Type B pancreatic cell (in vitro differentiated cells): ENCODE data around the gene RCC1. TPM values are rescaled to one million over a fixed set of nuclear protein-coding genes. Genes with fewer than 3 reads are reported as not detected.
"Not testable (repeated sequence)": the region's sequence is repeated elsewhere in the genome, so short reads cannot be mapped to it uniquely, and the experiment has no call there.

Experiments used
- DNase-seq: peaks from one replicate; pipeline ENCODE4 v3.0.0; 2021; ENCODE audit warnings: mixed read lengths; ENCODE audit not compliant: unreplicated experiment; ENCODE audit errors: extremely low spot score
- H3K27ac Mint-ChIP-seq: 2 replicates; pipeline ENCODE4 v1.8.0; 2021; ENCODE audit warnings: mild to moderate bottlenecking, mixed read lengths
- H3K27me3 Mint-ChIP-seq: 2 replicates; pipeline ENCODE4 v1.8.0; 2021; ENCODE audit warnings: mixed read lengths
- H3K36me3 Mint-ChIP-seq: 2 replicates; pipeline ENCODE4 v1.8.0; 2021; ENCODE audit warnings: mixed read lengths
- H3K4me1 Mint-ChIP-seq: one replicate; pipeline ENCODE4 v1.8.0; 2021; ENCODE audit warnings: mixed read lengths; ENCODE audit not compliant: unreplicated experiment
- H3K4me3 Mint-ChIP-seq: 2 replicates; pipeline ENCODE4 v1.8.0; 2021; ENCODE audit warnings: mild to moderate bottlenecking, mixed read lengths
- H3K9me3 Mint-ChIP-seq: 2 replicates; pipeline ENCODE4 v1.8.0; 2021; ENCODE audit warnings: mixed read lengths
- CTCF ChIP-seq: fragments of 200-600 bp; sonication (generic); conservative IDR thresholded peaks from 2 replicates; pipeline ENCODE4 v1.5.0; 2021; ENCODE audit warnings: antibody characterized with exemption, mild to moderate bottlenecking
- total RNA-seq: library from RNA; stranded (reverse); gene quantifications from 2 replicates; pipeline ENCODE4 v1.2.1, GENCODE V29; 2021; ENCODE audit warnings: low replicate concordance

Gene RCC1
- total RNA-seq, 1 donor from 2014 or later, result 46.5 TPM

DNA sequence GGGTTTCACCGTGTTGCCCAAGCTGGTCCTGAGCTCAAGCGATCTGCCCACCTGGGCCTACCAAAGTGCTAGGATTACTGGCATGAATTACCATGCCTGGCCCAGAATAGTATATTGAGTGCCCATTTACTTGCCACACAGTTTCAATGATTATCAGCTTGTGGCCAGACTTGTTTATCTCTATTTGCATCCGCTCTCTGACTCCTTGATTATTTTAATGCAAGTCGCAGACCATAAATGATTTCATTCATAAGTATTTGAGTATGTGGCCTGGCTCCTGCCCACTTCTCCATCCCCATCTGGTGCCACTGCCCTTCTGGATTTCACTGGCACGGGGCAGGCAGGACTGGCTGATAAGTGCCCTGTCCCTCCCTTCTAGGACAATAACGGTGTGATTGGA lies 28.8 kb downstream of the RCC1 start:
- Mint-ChIP-seq H3K27me3 (no peaks in the 10 kb centered on the region), H3K36me3 (peaks cover 21% of the 10 kb centered on the region), H3K9me3 (no peaks in the 10 kb centered on the region), H3K4me1 (no peaks in the 10 kb centered on the region), H3K4me3 (no peak overlapping the region), H3K27ac (no peak overlapping the region)
- no peak for TF ChIP-seq CTCF
- DNase-seq, result no peak

- Mint-ChIP-seq H3K4me3 (no peak overlapping the region), H3K27me3 (no peaks in the 10 kb centered on the region), H3K36me3 (peaks cover 21% of the 10 kb centered on the region), H3K4me1 (no peaks in the 10 kb centered on the region), H3K9me3 (no peaks in the 10 kb centered on the region), H3K27ac (no peak overlapping the region)
- TF ChIP-seq CTCF, result no peak
- no peak for DNase-seq
Measured at GRCh38 chr1:28535180-28535579, 29.3 kb downstream of the RCC1 start.

DNA sequence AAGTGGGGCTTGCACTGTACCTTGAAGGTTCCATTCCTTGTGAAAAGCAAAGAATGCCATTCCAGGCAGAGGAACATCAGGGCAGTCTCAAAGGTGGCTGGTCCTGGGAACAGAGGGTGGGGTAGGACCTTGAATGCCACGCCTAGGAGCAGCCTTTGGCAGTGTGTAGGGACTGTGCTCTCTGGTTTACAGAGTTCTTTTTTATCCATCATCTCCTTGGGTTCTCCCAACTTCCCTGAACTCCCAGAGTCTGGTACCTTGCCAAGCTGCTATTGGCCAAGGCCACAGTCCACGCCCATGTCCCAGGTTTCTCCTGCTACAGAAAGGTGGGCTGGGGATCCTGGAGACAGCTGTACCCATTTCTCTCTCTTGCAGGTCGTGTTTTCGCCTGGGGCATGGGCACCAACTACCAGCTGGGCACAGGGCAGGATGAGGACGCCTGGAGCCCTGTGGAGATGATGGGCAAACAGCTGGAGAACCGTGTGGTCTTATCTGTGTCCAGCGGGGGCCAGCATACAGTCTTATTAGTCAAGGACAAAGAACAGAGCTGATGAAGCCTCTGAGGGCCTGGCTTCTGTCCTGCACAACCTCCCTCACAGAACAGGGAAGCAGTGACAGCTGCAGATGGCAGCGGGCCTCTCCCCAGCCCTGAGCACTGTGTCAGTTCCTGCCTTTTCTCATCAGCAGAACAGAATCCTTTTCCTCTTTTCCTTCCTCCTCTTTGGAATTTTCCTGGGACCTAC lies 31.8 kb downstream of the RCC1 start:
- DNase-seq, result no peak
- Mint-ChIP-seq H3K27me3 (no peaks in the 10 kb centered on the region), H3K4me3 (no peak overlapping the region), H3K27ac (no peak overlapping the region), H3K4me1 (no peaks in the 10 kb centered on the region), H3K36me3 (peaks cover 8% of the 10 kb centered on the region), H3K9me3 (no peaks in the 10 kb centered on the region)
- no peak for TF ChIP-seq CTCF

- Mint-ChIP-seq H3K9me3 (no peaks in the 10 kb centered on the region), H3K36me3 (peaks cover 8% of the 10 kb centered on the region), H3K4me3 (no peak overlapping the region), H3K27me3 (no peaks in the 10 kb centered on the region), H3K4me1 (no peaks in the 10 kb centered on the region), H3K27ac (no peak overlapping the region)
- TF ChIP-seq CTCF, result no peak
- no peak for DNase-seq
Measured at GRCh38 chr1:28538286-28538685, 32.4 kb downstream of the RCC1 start.

DNA sequence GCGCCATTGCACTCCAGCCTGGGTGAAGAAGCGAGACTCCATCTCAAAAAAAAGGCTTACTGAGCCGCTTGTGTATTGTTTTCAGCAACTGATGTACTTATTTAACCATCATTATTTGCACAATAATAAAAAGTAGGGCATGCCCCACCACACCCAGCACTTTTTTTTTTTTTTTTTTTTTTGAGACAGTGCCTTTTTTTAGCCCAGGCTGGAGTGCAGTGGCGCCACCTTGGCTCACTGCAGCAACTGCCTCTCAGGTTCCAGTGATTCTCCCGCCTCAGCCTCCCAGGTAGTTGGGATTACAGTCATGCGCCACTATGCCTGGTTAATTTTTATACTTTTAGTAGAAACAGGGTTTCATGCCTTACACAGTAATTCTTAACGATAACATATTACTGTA lies 34.8 kb downstream of the RCC1 start:
- no peaks in the 10 kb centered on the region for H3K9me3 Mint-ChIP-seq
- peak; percentile 30 for TF ChIP-seq CTCF
- peaks cover 3% of the 10 kb centered on the region for H3K36me3 Mint-ChIP-seq
- H3K4me1 Mint-ChIP-seq, result no peaks in the 10 kb centered on the region
- no peaks in the 10 kb centered on the region for H3K27me3 Mint-ChIP-seq
- no peak overlapping the region for H3K27ac Mint-ChIP-seq
- no peak for DNase-seq
- no peak overlapping the region for H3K4me3 Mint-ChIP-seq

DNA sequence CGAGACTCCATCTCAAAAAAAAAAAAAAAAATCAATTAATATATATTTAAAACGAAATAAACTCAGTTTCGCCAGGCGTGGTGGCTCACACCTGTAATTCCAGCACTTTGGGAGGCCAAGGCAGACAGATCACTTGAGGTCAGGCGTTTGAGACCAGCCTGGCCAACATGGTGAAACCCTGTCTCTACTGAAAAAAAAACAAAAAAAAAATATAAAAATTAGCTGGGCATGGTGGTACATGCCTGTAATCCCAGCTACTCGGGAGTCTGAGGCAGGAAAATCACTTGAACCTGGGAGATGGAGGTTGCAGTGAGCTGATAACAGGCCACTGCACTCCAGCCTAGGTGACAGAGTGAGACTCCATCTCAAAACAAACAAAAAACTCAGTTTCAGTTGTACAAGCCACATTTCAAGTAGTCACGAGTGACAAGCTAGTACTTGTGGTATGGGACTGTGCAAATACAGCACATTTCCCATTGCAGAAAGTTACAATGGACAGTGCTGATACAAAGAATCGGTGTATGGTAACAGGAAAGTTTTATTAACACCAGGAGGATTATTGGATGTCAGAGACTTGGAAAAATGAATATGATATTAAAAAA lies 35.7 kb downstream of the RCC1 start:
- not testable (repeated sequence) for H3K27ac Mint-ChIP-seq, H3K4me3 Mint-ChIP-seq, H3K9me3 Mint-ChIP-seq, H3K27me3 Mint-ChIP-seq, H3K4me1 Mint-ChIP-seq, H3K36me3 Mint-ChIP-seq, DNase-seq
